ENCODE data around the gene CCDC127. TPM values are rescaled to one million over a fixed set of nuclear protein-coding genes. Genes with fewer than 3 reads are reported as not detected.

Gene CCDC127
- total RNA-seq, 4 donors from 2014 or later = 4.5 to 7.2 (median 5.8) TPM

DNA sequence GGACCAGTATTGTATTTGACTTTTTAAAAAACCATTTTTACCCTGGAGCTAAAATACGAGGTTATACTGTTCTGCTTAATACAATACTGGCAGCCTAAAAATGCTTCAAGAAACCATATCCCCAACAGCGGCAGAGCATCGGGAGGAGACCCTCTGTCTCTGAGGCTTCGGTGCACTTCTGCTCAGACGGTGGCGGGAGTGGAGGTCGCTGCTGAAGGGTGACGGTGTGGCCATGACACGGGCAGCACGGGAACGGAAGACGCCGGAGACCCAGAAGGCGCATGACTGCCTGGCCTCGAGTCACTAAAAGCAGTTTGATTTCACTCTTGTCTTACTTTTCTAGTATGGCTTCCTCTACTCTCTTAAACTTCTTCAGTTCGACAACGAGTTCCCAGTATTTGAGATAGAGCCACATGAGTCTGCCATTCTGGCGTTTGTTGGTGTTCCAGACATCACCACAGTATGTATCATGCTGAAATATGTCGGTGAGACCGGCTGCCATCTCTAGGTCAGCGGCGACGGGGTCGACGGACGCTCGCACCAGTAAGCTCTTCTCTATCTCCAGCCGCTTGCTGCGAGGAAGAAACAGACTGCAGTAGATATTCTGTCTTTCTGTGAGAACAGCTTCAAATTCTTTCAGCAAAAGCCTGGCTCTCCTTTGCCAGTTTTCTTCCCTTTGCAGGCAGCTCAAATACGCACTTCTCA, 12.8 kb downstream of the CCDC127 start:
- Histone ChIP-seq H3K9me3 (no peaks in the 10 kb centered on the region), H3K36me3 (peaks cover 0 to 56% (median 7%) of the 10 kb centered on the region in 3 donors), H3K27me3 (no peaks in the 10 kb centered on the region), H3K4me3 (no peak overlapping the region), H3K27ac (no peak overlapping the region), H3K4me1 (peaks cover 0 to 9% (median 0%) of the 10 kb centered on the region in 4 donors)
- 95% methylated on average over 30 of the region's 30 CpGs for WGBS, 2 donors
- TF ChIP-seq EP300 (IDR thresholded peaks at IDR 0.05) = no peak
- no peak for TF ChIP-seq POLR2A (IDR thresholded peaks at IDR 0.05)
- TF ChIP-seq, protein P1, sequence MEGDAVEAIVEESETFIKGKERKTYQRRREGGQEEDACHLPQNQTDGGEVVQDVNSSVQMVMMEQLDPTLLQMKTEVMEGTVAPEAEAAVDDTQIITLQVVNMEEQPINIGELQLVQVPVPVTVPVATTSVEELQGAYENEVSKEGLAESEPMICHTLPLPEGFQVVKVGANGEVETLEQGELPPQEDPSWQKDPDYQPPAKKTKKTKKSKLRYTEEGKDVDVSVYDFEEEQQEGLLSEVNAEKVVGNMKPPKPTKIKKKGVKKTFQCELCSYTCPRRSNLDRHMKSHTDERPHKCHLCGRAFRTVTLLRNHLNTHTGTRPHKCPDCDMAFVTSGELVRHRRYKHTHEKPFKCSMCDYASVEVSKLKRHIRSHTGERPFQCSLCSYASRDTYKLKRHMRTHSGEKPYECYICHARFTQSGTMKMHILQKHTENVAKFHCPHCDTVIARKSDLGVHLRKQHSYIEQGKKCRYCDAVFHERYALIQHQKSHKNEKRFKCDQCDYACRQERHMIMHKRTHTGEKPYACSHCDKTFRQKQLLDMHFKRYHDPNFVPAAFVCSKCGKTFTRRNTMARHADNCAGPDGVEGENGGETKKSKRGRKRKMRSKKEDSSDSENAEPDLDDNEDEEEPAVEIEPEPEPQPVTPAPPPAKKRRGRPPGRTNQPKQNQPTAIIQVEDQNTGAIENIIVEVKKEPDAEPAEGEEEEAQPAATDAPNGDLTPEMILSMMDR (IDR thresholded peaks at IDR 0.05) = no peak
- DNase-seq (ENCODE audit: low spot score in 2 of 2) = no peak

DNA sequence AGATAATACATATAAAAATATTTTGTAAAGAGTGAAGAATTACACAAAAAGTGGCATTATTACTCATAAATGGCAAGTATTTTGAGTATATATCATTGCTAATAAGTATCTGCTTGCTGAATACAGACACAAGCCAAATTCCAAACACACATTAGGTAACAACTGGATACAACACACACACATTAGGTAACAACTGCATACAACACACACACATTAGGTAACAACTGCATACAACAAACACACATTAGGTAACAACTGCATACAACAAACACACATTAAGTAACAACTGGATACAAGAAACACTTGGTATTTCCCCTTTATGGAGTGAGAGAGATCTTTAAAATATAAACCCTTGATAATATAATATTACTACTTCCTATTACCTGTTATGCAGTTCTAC, 13.5 kb downstream of the CCDC127 start:
- TF ChIP-seq, protein P1 (IDR thresholded peaks at IDR 0.05) = no peak
- TF ChIP-seq EP300 (IDR thresholded peaks at IDR 0.05) (no peak), POLR2A (IDR thresholded peaks at IDR 0.05) (no peak)
- H3K4me3 ChIP-seq = no peak overlapping the region
- H3K36me3 ChIP-seq = peaks cover 0 to 60% (median 7%) of the 10 kb centered on the region in 3 donors
- DNase-seq (ENCODE audit: low spot score in 2 of 2) = no peak
- H3K4me1 ChIP-seq = peaks cover 0 to 9% (median 0%) of the 10 kb centered on the region in 4 donors
- H3K27me3 ChIP-seq = no peaks in the 10 kb centered on the region
- H3K9me3 ChIP-seq = no peaks in the 10 kb centered on the region
- H3K27ac ChIP-seq = no peak overlapping the region

DNA sequence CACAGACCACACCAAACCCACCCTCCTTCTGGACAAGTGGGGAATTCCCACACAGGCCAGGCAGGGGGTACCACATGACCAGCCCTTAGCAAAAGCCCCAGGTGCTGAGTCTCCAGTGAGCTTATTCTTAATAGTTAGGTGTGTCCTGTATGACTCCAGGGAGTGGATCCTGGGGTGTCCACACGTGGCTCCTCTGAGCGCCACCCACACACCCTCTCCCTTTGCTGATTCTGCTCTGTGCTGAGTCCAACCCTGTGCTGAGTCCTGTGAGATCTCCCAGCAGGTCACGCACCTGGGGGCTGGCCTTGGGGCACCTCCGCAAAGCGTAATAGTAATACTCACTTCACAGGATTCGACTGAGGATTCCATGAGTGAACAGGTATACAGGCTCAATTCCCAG, 14.0 kb downstream of the CCDC127 start:
- Histone ChIP-seq H3K36me3 (peaks cover 0 to 65% (median 7%) of the 10 kb centered on the region in 3 donors), H3K9me3 (no peaks in the 10 kb centered on the region), H3K4me1 (peaks cover 0 to 9% (median 0%) of the 10 kb centered on the region in 4 donors), H3K4me3 (no peak overlapping the region), H3K27ac (no peak overlapping the region), H3K27me3 (no peaks in the 10 kb centered on the region)
- WGBS, 2 donors = 92 to 94% methylated on average over 6 of the region's 6 CpGs
- DNase-seq (ENCODE audit: low spot score in 2 of 2) = no peak
- TF ChIP-seq EP300 (IDR thresholded peaks at IDR 0.05) (no peak), POLR2A (IDR thresholded peaks at IDR 0.05) (no peak)
- TF ChIP-seq, protein P1 (IDR thresholded peaks at IDR 0.05) = no peak

DNA sequence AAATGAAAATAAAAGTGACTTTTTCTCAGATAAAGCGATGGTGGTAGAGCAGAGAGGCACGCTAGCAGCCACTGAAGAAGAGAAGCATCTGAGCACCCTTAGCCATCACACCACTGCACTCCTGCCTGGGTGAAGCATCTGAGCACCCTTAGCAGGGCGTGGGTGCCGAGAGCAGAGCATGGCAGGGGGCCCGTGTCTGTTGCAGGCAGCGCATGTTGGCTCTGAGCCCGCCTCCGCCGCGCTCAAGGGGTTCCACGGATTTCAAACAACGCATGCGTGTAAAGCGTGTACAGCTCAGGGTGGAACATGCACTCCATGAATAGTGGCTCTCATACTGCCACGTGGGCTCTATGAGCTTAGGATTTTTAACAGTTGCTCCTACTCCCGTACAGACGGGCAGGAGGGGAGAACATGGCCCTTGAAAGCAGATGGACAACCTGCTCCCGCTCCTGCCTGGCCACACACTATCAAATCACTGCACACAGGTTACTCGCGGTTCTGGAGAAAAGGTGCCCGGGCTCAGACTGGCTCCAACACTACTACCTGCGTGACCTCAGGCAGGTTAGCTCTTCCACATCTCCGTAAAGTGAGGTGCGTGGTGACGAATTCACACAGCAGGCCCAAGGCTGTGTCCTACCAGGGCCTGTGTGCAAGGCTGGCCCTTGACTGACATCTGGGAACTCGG, 14.6 kb downstream of the CCDC127 start:
- no peak overlapping the region for H3K27ac ChIP-seq
- peaks cover 0 to 9% (median 0%) of the 10 kb centered on the region in 4 donors for H3K4me1 ChIP-seq
- H3K4me3 ChIP-seq = no peak overlapping the region
- TF ChIP-seq POLR2A (IDR thresholded peaks at IDR 0.05) = no peak
- TF ChIP-seq, protein P1 (IDR thresholded peaks at IDR 0.05) = no peak
- no peak for TF ChIP-seq EP300 (IDR thresholded peaks at IDR 0.05)
- DNase-seq (ENCODE audit: low spot score in 2 of 2) = no peak
- peaks cover 0 to 70% (median 7%) of the 10 kb centered on the region in 3 donors for H3K36me3 ChIP-seq
- H3K9me3 ChIP-seq = no peaks in the 10 kb centered on the region
- WGBS, 2 donors = 93 to 94% methylated on average over 25 to 26 of the region's 26 CpGs
- no peaks in the 10 kb centered on the region for H3K27me3 ChIP-seq

DNA sequence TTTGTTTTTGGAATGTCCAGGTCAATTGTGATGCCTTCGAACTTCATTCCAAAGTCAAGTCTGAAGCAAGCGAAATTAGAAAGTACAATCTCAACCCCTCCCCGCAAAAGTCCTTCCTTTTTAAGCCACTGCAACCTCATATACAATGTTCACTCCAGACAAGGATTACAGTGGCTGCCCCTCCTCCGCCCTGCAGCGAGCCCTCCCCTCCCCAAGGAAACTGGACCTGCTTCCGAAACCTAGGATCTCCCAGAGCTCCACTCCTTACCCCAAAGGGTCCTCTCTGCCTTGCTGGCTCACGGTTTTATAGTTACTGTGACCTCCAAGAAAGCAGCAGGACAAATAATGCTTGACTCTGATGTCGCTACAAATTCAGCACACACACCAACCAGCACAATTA, 16.3 kb downstream of the CCDC127 start:
- no peak overlapping the region for H3K27ac ChIP-seq
- no peak for TF ChIP-seq POLR2A (IDR thresholded peaks at IDR 0.05)
- no peak for TF ChIP-seq EP300 (IDR thresholded peaks at IDR 0.05)
- TF ChIP-seq, protein P1 (IDR thresholded peaks at IDR 0.05) = no peak
- no peak overlapping the region for H3K4me3 ChIP-seq
- DNase-seq (ENCODE audit: low spot score in 2 of 2) = no peak
- H3K36me3 ChIP-seq = peaks cover 0 to 62% (median 7%) of the 10 kb centered on the region in 3 donors
- WGBS, 2 donors = 84% methylated on average over 8 of the region's 8 CpGs
- H3K4me1 ChIP-seq = no peaks in the 10 kb centered on the region
- H3K27me3 ChIP-seq = no peaks in the 10 kb centered on the region
- H3K9me3 ChIP-seq = no peaks in the 10 kb centered on the region
